GM10266 (cell line): ENCODE data around the gene SPC24.
"Not testable (repeated sequence)": the region's sequence is repeated elsewhere in the genome, so short reads cannot be mapped to it uniquely, and the experiment has no call there.

Experiments used
- DNase-seq: peaks from one replicate; pipeline ENCODE4 v3.0.0; 2012; ENCODE audit errors: extremely low spot score
- TF ChIP-seq, protein P1 (sequence below): IDR thresholded peaks from 2 replicates; pipeline ENCODE4 v1.5.1; 2012; ENCODE audit warnings: mild to moderate bottlenecking, low read depth; ENCODE audit not compliant: control insufficient read depth, insufficient read depth; ENCODE audit errors: missing control alignments

SPC24 gene

DNA sequence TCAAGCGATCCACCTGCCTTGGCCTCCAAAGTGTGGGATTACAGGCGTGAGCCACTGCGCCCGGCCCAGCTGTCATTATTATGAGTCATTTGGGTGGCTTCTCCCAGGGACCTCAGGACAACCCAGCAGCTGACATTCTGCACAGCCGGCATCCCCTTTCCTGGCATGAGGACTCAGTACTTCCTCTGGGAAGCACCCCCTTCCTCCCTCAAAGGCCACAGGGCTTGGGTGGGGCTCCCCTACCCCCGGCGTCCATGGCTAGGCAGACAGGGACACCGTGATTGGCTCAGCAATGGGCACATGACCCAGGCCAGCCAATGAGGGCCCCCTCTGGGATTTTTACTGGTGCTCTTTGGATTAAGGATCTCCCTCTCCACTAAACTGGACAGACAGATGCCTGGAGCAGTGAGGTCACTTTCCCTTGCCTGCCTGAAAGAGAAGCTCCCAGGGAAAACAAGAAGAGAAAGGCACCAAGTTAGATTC, 35.7 kb upstream of the SPC24 start:
- peak; percentile 62 for DNase-seq
- TF ChIP-seq, protein P1, sequence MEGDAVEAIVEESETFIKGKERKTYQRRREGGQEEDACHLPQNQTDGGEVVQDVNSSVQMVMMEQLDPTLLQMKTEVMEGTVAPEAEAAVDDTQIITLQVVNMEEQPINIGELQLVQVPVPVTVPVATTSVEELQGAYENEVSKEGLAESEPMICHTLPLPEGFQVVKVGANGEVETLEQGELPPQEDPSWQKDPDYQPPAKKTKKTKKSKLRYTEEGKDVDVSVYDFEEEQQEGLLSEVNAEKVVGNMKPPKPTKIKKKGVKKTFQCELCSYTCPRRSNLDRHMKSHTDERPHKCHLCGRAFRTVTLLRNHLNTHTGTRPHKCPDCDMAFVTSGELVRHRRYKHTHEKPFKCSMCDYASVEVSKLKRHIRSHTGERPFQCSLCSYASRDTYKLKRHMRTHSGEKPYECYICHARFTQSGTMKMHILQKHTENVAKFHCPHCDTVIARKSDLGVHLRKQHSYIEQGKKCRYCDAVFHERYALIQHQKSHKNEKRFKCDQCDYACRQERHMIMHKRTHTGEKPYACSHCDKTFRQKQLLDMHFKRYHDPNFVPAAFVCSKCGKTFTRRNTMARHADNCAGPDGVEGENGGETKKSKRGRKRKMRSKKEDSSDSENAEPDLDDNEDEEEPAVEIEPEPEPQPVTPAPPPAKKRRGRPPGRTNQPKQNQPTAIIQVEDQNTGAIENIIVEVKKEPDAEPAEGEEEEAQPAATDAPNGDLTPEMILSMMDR, result no peak

DNA sequence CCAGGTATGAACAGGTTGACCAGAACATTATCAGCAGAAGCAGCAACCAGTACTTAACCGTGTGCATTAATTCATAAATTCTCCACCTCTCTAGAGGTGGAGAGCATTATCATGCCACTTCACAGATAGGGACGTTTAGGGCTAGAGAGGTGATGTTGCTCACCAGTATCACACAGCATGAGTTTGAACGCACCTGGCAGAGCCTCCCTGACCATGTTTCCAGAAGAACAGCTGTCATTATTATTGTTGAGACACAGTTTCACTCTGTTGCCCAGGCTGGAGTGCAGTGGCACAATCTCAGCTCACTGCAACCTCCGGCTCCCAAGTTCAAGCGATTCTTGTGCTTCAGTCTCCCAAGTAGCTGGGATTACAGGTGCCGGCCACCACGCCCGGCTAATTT, 34.9 kb upstream of the SPC24 start:
- TF ChIP-seq, protein P1, result no peak
- DNase-seq, result no peak

DNA sequence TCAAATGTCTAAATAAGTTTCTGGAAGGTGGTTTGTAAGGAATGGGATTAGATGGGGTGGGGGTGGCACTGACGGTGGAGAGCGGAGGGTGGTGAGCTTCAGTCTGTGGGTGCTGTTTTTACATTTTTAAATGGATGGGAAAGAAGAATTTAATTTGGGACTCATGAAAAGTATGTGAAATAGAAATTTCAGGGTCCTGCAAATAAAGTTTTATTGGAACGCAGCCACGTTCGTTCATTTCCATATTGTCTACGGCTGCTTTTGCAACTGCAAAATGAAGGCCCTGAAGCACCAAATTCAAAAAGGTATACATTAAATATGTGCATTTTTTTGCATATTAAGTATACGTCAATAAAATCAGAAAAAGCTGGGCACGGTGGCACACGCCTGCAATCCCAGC, 31.9 kb upstream of the SPC24 start:
- TF ChIP-seq, protein P1, result no peak
- DNase-seq, result no peak

DNA sequence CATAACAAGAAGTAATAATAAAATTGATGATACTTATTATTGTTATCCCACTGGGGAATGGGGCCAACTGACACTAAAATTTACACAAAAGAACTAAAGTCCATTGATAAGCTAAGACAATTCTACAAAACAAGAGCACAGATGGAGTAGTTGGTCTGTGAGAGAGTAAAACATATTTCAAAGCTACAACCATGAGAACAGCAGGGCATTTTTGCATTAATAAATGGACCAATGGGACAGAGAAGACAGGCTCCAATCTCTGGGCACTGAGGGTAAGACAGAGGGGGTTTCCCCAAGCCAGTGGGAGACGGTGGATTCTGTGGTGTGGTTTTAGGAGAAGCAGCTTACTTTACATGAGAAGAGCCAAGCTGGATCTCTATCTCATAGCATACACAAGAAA, 27.4 kb upstream of the SPC24 start:
- DNase-seq, result no peak
- TF ChIP-seq, protein P1, result no peak

DNA sequence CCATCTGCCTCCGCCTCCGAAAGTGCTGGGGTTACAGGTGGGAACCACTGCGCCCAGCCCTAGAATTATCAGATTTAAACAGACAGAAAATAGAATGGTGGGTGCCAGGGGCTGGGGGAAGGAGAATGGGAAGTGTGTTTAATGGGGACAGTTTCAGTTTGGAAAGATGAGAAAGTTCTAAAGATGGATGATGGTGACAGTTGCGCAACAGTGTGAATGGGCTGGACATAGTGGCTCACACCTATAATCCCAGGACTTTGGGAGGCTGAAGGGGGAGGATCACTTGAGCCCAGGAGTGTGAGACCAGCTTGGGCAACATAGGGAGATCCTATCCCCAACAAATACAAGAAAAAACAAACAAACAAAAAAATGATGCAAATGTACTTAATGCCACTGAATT, 25.9 kb upstream of the SPC24 start:
- TF ChIP-seq, protein P1, result no peak
- no peak for DNase-seq

DNA sequence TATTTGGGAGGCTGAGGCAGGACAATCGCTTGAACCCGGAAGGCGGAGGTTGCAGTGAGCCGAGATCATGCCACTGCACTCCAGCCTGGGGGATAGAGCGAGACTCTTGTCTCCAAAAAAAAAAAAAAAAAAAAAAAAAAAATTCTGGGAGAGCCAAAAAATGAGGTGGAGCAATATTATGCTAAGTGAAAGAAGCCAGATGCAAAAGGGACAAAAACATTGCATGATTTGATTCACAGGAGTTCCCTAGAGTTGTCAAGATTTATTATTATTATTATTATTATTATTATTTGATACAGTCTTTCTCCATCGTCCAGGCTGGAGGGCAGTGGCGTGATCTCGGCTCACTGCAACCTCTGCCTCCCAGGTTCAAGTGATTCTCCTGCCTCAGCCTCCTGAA, 25.4 kb upstream of the SPC24 start:
- DNase-seq, result not testable (repeated sequence)

DNA sequence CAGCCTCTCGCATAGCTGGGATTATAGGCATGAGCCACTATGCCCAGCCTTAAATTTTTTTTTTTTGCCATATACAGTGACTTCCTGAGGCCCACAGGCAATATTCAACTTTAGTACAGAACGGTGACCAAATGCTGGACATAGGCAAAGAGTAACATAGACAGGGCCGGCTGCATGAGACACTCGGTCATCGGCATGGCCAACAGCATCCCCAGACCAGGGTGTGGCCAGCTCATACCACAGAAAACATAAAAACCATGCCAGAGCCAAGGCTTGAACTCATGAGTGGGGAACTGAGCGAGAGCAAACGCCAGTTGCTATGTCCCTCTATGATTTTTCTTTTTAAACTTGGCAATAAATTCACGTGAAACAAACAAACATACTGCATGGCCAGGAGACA, 24.8 kb upstream of the SPC24 start:
- DNase-seq, result no peak
- TF ChIP-seq, protein P1, result no peak

DNA sequence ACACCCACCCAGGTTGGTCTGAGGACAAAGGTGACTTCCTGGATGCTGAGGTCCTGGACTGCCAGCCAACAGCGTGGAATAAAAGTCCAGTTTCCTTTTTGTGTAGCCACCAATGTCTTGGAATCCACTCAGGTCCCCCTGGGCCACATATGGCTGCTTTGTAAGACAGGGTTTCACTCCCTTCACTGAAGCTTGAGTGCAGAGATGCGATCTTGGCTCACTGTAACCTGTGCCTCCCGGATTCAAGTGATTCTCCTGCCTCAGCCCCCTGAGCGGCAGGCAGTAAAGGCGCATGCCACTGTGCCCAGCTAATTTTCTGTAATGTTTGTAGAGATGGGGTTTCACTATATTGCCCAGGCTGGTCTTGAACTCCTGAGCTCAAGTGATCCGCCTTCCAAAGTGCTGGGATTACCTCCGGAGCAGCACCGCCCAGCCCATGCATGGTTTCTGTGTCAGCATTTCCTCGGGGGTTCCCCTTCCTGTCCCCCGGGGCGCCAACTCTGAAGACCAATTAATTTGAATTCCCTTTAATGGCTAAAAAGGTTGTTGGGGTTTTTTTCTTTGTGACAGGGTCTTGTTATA, 24.2 kb upstream of the SPC24 start:
- TF ChIP-seq, protein P1, result no peak
- DNase-seq, result peak; percentile 83

DNA sequence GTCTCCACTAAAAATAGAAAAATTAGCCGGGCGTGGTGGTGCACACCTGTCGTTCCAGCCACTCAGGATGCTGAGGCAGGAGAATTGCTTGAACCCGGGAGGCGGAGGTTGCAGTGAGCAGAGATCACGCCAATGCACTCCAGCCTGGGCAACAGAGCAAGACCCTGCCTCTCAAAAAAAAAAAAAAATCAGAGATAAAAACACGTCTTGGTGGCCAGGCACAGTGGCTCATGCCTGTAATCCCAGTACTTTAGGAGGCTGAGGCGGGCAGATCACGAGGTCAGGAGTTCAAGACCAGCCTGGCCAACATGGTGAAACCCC, 23.5 kb upstream of the SPC24 start:
- not testable (repeated sequence) for DNase-seq
